Parathyroid adenoma (tissue), 2 donors: ENCODE data around the gene CUX1.

Experiments used
- H2AFZ ChIP-seq: fragments of 300-600 bp; sonication (generic); one replicate; pipeline ENCODE4 v1.7.0; 2017; ENCODE audit warnings: antibody characterized with exemption, mild to moderate bottlenecking
- H3K27ac ChIP-seq: fragments of 300-600 bp; sonication (generic); one replicate; pipeline ENCODE4 v1.7.0; 2017
- H3K27me3 ChIP-seq: fragments of 300-600 bp; sonication (generic); one replicate; pipeline ENCODE4 v1.7.0; 2017; ENCODE audit warnings: low read length; ENCODE audit not compliant: control insufficient read depth, insufficient read depth
- H3K36me3 ChIP-seq: fragments of 300-600 bp; sonication (generic); one replicate; pipeline ENCODE4 v1.7.0; 2017; ENCODE audit warnings: low read length; ENCODE audit not compliant: control insufficient read depth, insufficient read depth
- H3K4me1 ChIP-seq: fragments of 300-600 bp; sonication (generic); one replicate; pipeline ENCODE4 v1.7.0; 2017; ENCODE audit warnings: control low read depth
- H3K4me2 ChIP-seq: fragments of 300-600 bp; sonication (generic); one replicate; pipeline ENCODE4 v1.7.0; 2017; ENCODE audit warnings: low read length
- H3K4me3 ChIP-seq: fragments of 300-600 bp; sonication (generic); one replicate; pipeline ENCODE4 v1.7.0; 2017; ENCODE audit warnings: low read depth, low read length
- H3K79me2 ChIP-seq: fragments of 300-600 bp; sonication (generic); one replicate; pipeline ENCODE4 v1.7.0; 2017; ENCODE audit warnings: control low read depth
- H3K9ac ChIP-seq: fragments of 300-600 bp; sonication (generic); one replicate; pipeline ENCODE4 v1.7.0; 2017; ENCODE audit warnings: mild to moderate bottlenecking
- H3K9me3 ChIP-seq: fragments of 300-600 bp; sonication (generic); one replicate; pipeline ENCODE4 v1.7.0; 2017; ENCODE audit warnings: low read length; ENCODE audit not compliant: control insufficient read depth
- TF ChIP-seq, protein P1 (sequence below): fragments of 300-600 bp; sonication (generic); IDR thresholded peaks from one replicate; pipeline ENCODE4 v1.7.0; 2017; ENCODE audit warnings: antibody characterized with exemption, mild to moderate bottlenecking
- donor health status: primary hyperparathyroidism.

Gene CUX1

DNA sequence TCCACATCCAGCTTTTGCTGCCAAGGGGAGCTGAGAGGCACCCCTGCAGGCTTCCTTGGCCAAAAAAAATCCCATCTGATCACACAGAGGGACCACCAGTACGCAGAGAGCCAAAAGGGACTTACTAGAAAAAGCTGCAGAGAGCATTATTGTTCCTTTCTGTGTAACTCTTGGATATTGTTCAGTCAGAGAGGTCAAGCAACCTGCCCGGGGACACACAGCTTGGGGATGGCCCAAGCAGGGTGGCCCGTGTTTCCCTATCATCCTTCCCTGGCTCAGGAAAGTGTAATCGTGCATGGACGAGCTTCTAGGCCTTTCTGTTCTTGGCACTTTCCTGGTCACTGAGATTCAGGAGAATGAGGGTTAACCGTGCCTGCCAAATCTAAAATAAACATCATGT lies 385.1 kb downstream of the CUX1 start:
- Histone ChIP-seq H3K27ac (no peak overlapping the region), H3K4me3 (no peak overlapping the region), H3K4me1 (peaks cover 5% of the 10 kb centered on the region), H3K36me3 (no peaks in the 10 kb centered on the region), H3K4me2 (no peak overlapping the region), H3K9me3 (no peaks in the 10 kb centered on the region), H3K9ac (no peak overlapping the region), H2AFZ (no peak overlapping the region), H3K79me2 (peaks cover 16% of the 10 kb centered on the region), H3K27me3 (no peaks in the 10 kb centered on the region)
- TF ChIP-seq, protein P1, sequence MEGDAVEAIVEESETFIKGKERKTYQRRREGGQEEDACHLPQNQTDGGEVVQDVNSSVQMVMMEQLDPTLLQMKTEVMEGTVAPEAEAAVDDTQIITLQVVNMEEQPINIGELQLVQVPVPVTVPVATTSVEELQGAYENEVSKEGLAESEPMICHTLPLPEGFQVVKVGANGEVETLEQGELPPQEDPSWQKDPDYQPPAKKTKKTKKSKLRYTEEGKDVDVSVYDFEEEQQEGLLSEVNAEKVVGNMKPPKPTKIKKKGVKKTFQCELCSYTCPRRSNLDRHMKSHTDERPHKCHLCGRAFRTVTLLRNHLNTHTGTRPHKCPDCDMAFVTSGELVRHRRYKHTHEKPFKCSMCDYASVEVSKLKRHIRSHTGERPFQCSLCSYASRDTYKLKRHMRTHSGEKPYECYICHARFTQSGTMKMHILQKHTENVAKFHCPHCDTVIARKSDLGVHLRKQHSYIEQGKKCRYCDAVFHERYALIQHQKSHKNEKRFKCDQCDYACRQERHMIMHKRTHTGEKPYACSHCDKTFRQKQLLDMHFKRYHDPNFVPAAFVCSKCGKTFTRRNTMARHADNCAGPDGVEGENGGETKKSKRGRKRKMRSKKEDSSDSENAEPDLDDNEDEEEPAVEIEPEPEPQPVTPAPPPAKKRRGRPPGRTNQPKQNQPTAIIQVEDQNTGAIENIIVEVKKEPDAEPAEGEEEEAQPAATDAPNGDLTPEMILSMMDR: no peak

DNA sequence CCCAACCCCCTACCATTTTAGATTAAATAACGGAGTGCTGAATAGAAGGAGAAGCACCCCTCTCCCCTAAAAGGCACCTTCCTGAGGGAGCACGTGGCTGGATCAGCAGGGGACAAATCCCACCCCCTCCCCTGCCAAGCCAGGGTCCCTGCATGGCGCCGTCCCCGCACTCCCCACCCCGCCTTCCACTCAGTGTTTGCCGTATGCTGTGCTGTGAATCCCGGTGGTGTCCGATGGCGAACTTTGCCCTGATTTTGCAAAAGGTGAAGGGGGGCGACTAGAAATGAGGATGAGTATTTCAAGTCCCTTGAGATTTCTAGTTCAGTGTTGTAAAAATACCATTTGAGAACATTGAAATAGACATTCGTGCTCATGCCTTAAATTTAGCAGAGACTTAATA lies 385.8 kb downstream of the CUX1 start:
- Histone ChIP-seq H3K4me1 (peaks cover 4% of the 10 kb centered on the region), H3K27ac (no peak overlapping the region), H2AFZ (no peak overlapping the region), H3K9me3 (no peaks in the 10 kb centered on the region), H3K4me2 (no peak overlapping the region), H3K9ac (no peak overlapping the region), H3K27me3 (no peaks in the 10 kb centered on the region), H3K79me2 (peaks cover 16% of the 10 kb centered on the region), H3K4me3 (no peak overlapping the region), H3K36me3 (no peaks in the 10 kb centered on the region)
- TF ChIP-seq, protein P1: no peak

DNA sequence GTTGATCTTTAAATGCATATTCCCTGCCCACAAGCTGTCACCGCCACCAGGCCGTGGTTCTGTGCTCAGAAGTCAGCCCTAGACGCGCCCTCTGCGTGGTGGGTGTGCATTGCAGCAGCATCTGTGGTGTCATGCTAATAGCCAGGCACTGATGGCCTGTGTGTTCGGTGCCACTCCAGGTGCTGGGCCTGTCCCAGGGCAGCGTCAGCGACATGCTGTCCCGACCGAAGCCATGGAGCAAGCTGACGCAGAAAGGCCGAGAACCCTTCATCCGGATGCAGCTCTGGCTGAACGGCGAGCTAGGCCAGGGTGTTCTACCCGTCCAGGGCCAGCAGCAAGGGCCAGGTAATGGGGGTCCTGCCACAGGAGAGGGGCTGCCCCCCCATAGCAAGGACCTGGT lies 386.8 kb downstream of the CUX1 start:
- H3K9ac ChIP-seq: no peak overlapping the region
- H3K4me2 ChIP-seq: no peak overlapping the region
- peaks cover 16% of the 10 kb centered on the region for H3K79me2 ChIP-seq
- H3K27me3 ChIP-seq: no peaks in the 10 kb centered on the region
- no peaks in the 10 kb centered on the region for H3K36me3 ChIP-seq
- H3K4me3 ChIP-seq: no peak overlapping the region
- TF ChIP-seq, protein P1: no peak
- no peak overlapping the region for H3K27ac ChIP-seq
- H3K9me3 ChIP-seq: no peaks in the 10 kb centered on the region
- H2AFZ ChIP-seq: no peak overlapping the region
- H3K4me1 ChIP-seq: peaks cover 6% of the 10 kb centered on the region

DNA sequence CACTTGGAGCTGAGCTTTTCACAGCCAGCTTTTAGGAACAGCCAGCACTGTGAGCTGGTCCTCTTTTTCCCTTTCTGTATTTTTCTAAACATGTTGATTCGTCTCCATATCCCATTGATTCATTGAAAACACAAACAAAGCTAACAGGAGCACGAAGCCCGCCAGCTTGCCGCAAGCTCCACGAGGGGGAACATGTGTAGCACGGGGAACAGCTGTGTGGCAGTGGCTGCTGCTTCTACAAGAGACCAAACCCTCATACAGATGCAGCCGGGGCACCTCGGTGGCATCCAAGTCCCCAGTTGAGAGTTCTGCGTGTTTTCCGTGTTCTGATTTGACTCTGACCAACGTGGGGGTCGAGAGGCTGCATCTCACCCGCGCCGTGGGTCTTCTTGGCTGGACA lies 388.5 kb downstream of the CUX1 start:
- Histone ChIP-seq H3K27me3 (no peaks in the 10 kb centered on the region), H3K4me1 (peaks cover 8% of the 10 kb centered on the region), H3K4me2 (no peak overlapping the region), H3K9me3 (no peaks in the 10 kb centered on the region), H3K27ac (no peak overlapping the region), H3K9ac (no peak overlapping the region), H2AFZ (no peak overlapping the region), H3K79me2 (peaks cover 13% of the 10 kb centered on the region), H3K36me3 (no peaks in the 10 kb centered on the region), H3K4me3 (no peak overlapping the region)
- TF ChIP-seq, protein P1: no peak

DNA sequence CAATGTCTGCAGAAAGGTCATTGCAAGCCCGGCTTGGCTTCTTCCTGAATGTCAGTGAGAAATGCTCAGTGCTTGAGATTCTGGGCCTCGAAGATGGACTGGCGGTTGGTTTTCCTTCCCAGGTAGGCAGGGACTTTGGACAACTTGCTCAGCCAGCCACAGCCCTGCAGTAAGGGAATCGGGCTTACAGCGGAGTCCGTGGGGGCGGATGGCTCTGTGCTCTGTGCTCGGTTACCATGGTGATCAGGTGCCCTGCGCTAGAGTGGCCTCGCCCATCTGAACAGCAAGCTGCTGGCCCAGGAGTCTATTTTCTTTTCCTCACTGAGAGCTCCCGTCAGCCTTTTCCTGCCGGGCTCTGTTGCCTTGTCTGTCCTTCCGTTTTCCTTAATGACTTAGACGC lies 391.4 kb downstream of the CUX1 start:
- H3K4me1 ChIP-seq: peaks cover 8% of the 10 kb centered on the region
- H3K9me3 ChIP-seq: no peaks in the 10 kb centered on the region
- TF ChIP-seq, protein P1: no peak
- H3K79me2 ChIP-seq: peaks cover 10% of the 10 kb centered on the region
- peak overlapping the region; percentile 49 for H3K27ac ChIP-seq
- H2AFZ ChIP-seq: peak overlapping the region; percentile 72
- H3K27me3 ChIP-seq: no peaks in the 10 kb centered on the region
- no peaks in the 10 kb centered on the region for H3K36me3 ChIP-seq
- H3K9ac ChIP-seq: no peak overlapping the region
- H3K4me3 ChIP-seq: no peak overlapping the region
- no peak overlapping the region for H3K4me2 ChIP-seq
